ENCODE data around the gene HIGD1B. TPM values are rescaled to one million over a fixed set of nuclear protein-coding genes. Genes with fewer than 3 reads are reported as not detected.
"Not testable (repeated sequence)": the region's sequence is repeated elsewhere in the genome, so short reads cannot be mapped to it uniquely, and the experiment has no call there.

The HIGD1B gene
- total and polyA plus RNA-seq, 4 donors = 3.0 to 25.4 (median 18.0) TPM

- no peak overlapping the region for H3K27ac ChIP-seq (ENCODE audit: low read depth in 1 of 2, low read length in 1 of 2)
- no peak for DNase-seq
These were observed 39.5 kb upstream of the HIGD1B start for GRCh38 chr17:44808156-44808555.

GRCh38 chr17:44808656-44809388, 38.9 kb upstream of the HIGD1B start:
- H3K9ac ChIP-seq (ENCODE audit: insufficient read depth in 1 of 2, low read length in 2 of 2); H3K4me1 ChIP-seq (ENCODE audit: control insufficient read depth in 5 of 5, insufficient read depth in 5 of 5, low read length in 5 of 5); DNase-seq; H3K27ac ChIP-seq (ENCODE audit: low read depth in 1 of 2, low read length in 1 of 2); ATAC-seq (ENCODE audit: insufficient read depth, low FRiP score); H3K4me3 ChIP-seq; H3K9me3 ChIP-seq (ENCODE audit: control insufficient read depth in 4 of 4, insufficient read depth in 3 of 4, low read length in 3 of 4); H3K27me3 ChIP-seq (ENCODE audit: control insufficient read depth in 3 of 3, insufficient read depth in 3 of 3, low read length in 2 of 3): not testable (repeated sequence)
- 93 to 97% methylated on average over 9 of the region's 9 CpGs for WGBS, 2 donors
- peaks cover 0 to 19% (median 8%) of the 10 kb centered on the region in 4 donors for H3K36me3 ChIP-seq (ENCODE audit: control insufficient read depth in 4 of 4, insufficient read depth in 4 of 4, low read length in 4 of 4)

More at GRCh38 chr17:44808156-44808555, 39.5 kb upstream of the HIGD1B start:
- Histone ChIP-seq H3K4me1 (ENCODE audit: control insufficient read depth in 5 of 5, insufficient read depth in 5 of 5, low read length in 5 of 5) (peaks cover 0 to 8% (median 0%) of the 10 kb centered on the region in 5 donors), H3K9ac (ENCODE audit: insufficient read depth in 1 of 2, low read length in 2 of 2) (no peak overlapping the region), H3K36me3 (ENCODE audit: control insufficient read depth in 4 of 4, insufficient read depth in 4 of 4, low read length in 4 of 4) (peaks cover 0 to 23% (median 11%) of the 10 kb centered on the region in 4 donors), H3K4me3 (no peak overlapping the region), H3K9me3 (ENCODE audit: control insufficient read depth in 4 of 4, insufficient read depth in 3 of 4, low read length in 3 of 4) (no peaks in the 10 kb centered on the region), H3K27me3 (ENCODE audit: control insufficient read depth in 3 of 3, insufficient read depth in 3 of 3, low read length in 2 of 3) (no peaks in the 10 kb centered on the region)
- 86 to 89% methylated on average over 4 of the region's 4 CpGs for WGBS, 2 donors
- ATAC-seq (ENCODE audit: insufficient read depth, low FRiP score) = no peak
- no peak for TF ChIP-seq CTCF (IDR thresholded peaks at IDR 0.05; ENCODE audit: control extremely low read depth, extremely low read depth)

GRCh38 chr17:44812263-44812662, 35.4 kb upstream of the HIGD1B start:
- 79 to 88% methylated on average over 4 of the region's 4 CpGs for WGBS, 2 donors
- Histone ChIP-seq H3K27ac (ENCODE audit: low read depth in 1 of 2, low read length in 1 of 2) (no peak overlapping the region), H3K4me3 (no peak overlapping the region), H3K9ac (ENCODE audit: insufficient read depth in 1 of 2, low read length in 2 of 2) (peak overlapping the region in 1 of 2 donors; percentile 42), H3K9me3 (ENCODE audit: control insufficient read depth in 4 of 4, insufficient read depth in 3 of 4, low read length in 3 of 4) (no peaks in the 10 kb centered on the region), H3K4me1 (ENCODE audit: control insufficient read depth in 5 of 5, insufficient read depth in 5 of 5, low read length in 5 of 5) (peaks cover 0 to 9% (median 0%) of the 10 kb centered on the region in 5 donors), H3K36me3 (ENCODE audit: control insufficient read depth in 4 of 4, insufficient read depth in 4 of 4, low read length in 4 of 4) (no peaks in the 10 kb centered on the region), H3K27me3 (ENCODE audit: control insufficient read depth in 3 of 3, insufficient read depth in 3 of 3, low read length in 2 of 3) (no peaks in the 10 kb centered on the region)
- peak; percentile 25 to 77 (median 73) for DNase-seq
- ATAC-seq (ENCODE audit: insufficient read depth, low FRiP score) = no peak
- no peak for TF ChIP-seq CTCF (IDR thresholded peaks at IDR 0.05; ENCODE audit: control extremely low read depth, extremely low read depth)

- H3K4me3 ChIP-seq; ATAC-seq (ENCODE audit: insufficient read depth, low FRiP score); H3K27ac ChIP-seq (ENCODE audit: low read depth in 1 of 2, low read length in 1 of 2); H3K9me3 ChIP-seq (ENCODE audit: control insufficient read depth in 4 of 4, insufficient read depth in 3 of 4, low read length in 3 of 4); H3K9ac ChIP-seq (ENCODE audit: insufficient read depth in 1 of 2, low read length in 2 of 2); H3K27me3 ChIP-seq (ENCODE audit: control insufficient read depth in 3 of 3, insufficient read depth in 3 of 3, low read length in 2 of 3); H3K36me3 ChIP-seq (ENCODE audit: control insufficient read depth in 4 of 4, insufficient read depth in 4 of 4, low read length in 4 of 4); DNase-seq: not testable (repeated sequence)
- 92 to 93% methylated on average over 6 of the region's 6 CpGs for WGBS, 2 donors
- peaks cover 0 to 17% (median 0%) of the 10 kb centered on the region in 5 donors for H3K4me1 ChIP-seq (ENCODE audit: control insufficient read depth in 5 of 5, insufficient read depth in 5 of 5, low read length in 5 of 5)
These were observed 29.2 kb upstream of the HIGD1B start for GRCh38 chr17:44818508-44818907.

All from lung (tissue), 12 donors.